ENCODE results near the gene VILL. TPM values are rescaled to one million over a fixed set of nuclear protein-coding genes. Genes with fewer than 3 reads are reported as not detected.

Gene VILL
- total and polyA plus RNA-seq, 2 of the 8 experiments (the other 6 are each of a cell fraction or from before 2014, with no cell fraction given): 4.1 to 4.2 TPM

GRCh38 chr3:37985637-37986320 is 4.8 kb upstream of the VILL start:
- no peak overlapping the region for H2BK120ac ChIP-seq (replicated peaks; ENCODE audit: low read depth, low read length)
- no peak for FAIRE-seq
- WGBS, 2 experiments (ENCODE audit: extremely low coverage in 1 of 2, insufficient coverage in 1 of 2, insufficient read length in 1 of 2, insufficient replicate concordance in 2 of 2, low coverage in 1 of 2, low lambda C conversion rate in 2 of 2, missing lambda C conversion rate in 1 of 2): 84% methylated on average over 8 of the region's 8 CpGs; no CpG with 5 or more reads in 1 of the 2 experiments

More at GRCh38 chr3:37985637-37986320, 4.8 kb upstream of the VILL start:
- no peak for DNase-seq (ENCODE audit: low read depth in 1 of 2, low spot score in 2 of 2)
- H2BK20ac ChIP-seq (ENCODE audit: low read length): no peak overlapping the region
- H4K8ac ChIP-seq (ENCODE audit: extremely low read depth, insufficient read depth, low read length): no peak overlapping the region
- H3K79me1 ChIP-seq (ENCODE audit: low read depth, low read length): no peaks in the 10 kb centered on the region
- H2BK15ac ChIP-seq (ENCODE audit: low read length): no peak overlapping the region
- H3K4ac ChIP-seq (replicated peaks; ENCODE audit: insufficient read length, low read depth, low read length): no peak overlapping the region
- no peak overlapping the region; the same call in 1 of the 2 replicates for H2BK12ac ChIP-seq (ENCODE audit: low read depth, low read length)
- TF ChIP-seq RAD21 (IDR thresholded peaks at IDR 0.05 in 1 of 2, conservative IDR thresholded peaks at IDR 0.05 in 1 of 2; ENCODE audit: low read depth in 2 of 2, low read length in 2 of 2): peak; percentile 11 to 34; a peak in 2 of 4 replicates
- TF ChIP-seq MAFK (IDR thresholded peaks at IDR 0.05; ENCODE audit: low read depth, low read length): no peak
- TF ChIP-seq CEBPB (IDR thresholded peaks at IDR 0.05; ENCODE audit: low read depth, low read length): no peak
- TF ChIP-seq SUZ12 (IDR thresholded peaks at IDR 0.05; ENCODE audit: low read length): no peak
- peak in 2 of 3 experiments; percentile 42 to 45; a peak in 2 of 4 replicates for TF ChIP-seq CTCF (IDR thresholded peaks at IDR 0.05; ENCODE audit: control extremely low read depth in 1 of 3, insufficient read depth in 1 of 3, low read depth in 1 of 3, low read length in 3 of 3)
- TF ChIP-seq YY1 (IDR thresholded peaks at IDR 0.05; ENCODE audit: low read depth, low read length): peak; percentile 25; the same call in 1 of the 2 replicates
- no peaks in the 10 kb centered on the region for H4K20me1 ChIP-seq (replicated peaks in 1 of 2; ENCODE audit: control insufficient read depth in 1 of 2, insufficient read depth in 2 of 2, low read length in 2 of 2)
- no peaks in the 10 kb centered on the region for H3K9me3 ChIP-seq (ENCODE audit: insufficient read depth in 2 of 2, low read depth in 1 of 2, low read length in 1 of 2)
- H3K79me2 ChIP-seq (ENCODE audit: control insufficient read depth in 1 of 2, insufficient read depth in 2 of 2, low read length in 2 of 2): no peaks in the 10 kb centered on the region
- H3K4me1 ChIP-seq (replicated peaks in 1 of 4; ENCODE audit: control insufficient read depth in 3 of 4, insufficient read depth in 4 of 4, low read length in 3 of 4): peaks cover 0 to 5% (median 4%) of the 10 kb centered on the region in 4 experiments; a peak in 5 of 7 replicates
- no peak overlapping the region for H3K14ac ChIP-seq (ENCODE audit: insufficient read length)
- H2AK5ac ChIP-seq (ENCODE audit: low read depth, low read length): no peak overlapping the region
- H3K27me3 ChIP-seq (replicated peaks in 1 of 4; ENCODE audit: control insufficient read depth in 3 of 4, extremely low read depth in 1 of 4, insufficient read depth in 3 of 4, low read length in 3 of 4): 0 out of 7 replicates have a peak, but pooled peaks cover 0 to 2% (median 0%) of the 10 kb centered on the region in 4 experiments
- no peak overlapping the region for H2AFZ ChIP-seq (ENCODE audit: low read length)
- no peak overlapping the region for H4K91ac ChIP-seq (replicated peaks; ENCODE audit: insufficient read length, low read length)
- H3K23me2 ChIP-seq (ENCODE audit: low read depth, low read length): no peaks in the 10 kb centered on the region; the same call in 1 of the 2 replicates
- no peaks in the 10 kb centered on the region for H3K36me3 ChIP-seq (ENCODE audit: control insufficient read depth in 2 of 4, insufficient read depth in 4 of 4, low read length in 3 of 4)
- no peak overlapping the region for H2BK5ac ChIP-seq (ENCODE audit: low read depth, low read length)
- no peak overlapping the region for H4K5ac ChIP-seq (ENCODE audit: insufficient read length, low read depth, low read length)
- H3K23ac ChIP-seq (ENCODE audit: insufficient read length): no peak overlapping the region
- no peak overlapping the region for H3K56ac ChIP-seq (replicated peaks; ENCODE audit: insufficient read length, low read depth, low read length)
- H3K18ac ChIP-seq (ENCODE audit: extremely low read depth, low read length): no peak overlapping the region
- POLR2A ChIA-PET (ENCODE audit: partially characterized antibody): interaction anchor here (1.6 to 1.8 kb wide), 2 partner anchors 8 to 11 kb away, joined by 4 to 5 read pairs; no protein-coding TSS in a partner anchor
- H3K27ac ChIP-seq (ENCODE audit: low read depth, low read length): no peak overlapping the region
- CTCF ChIA-PET (ENCODE audit: partially characterized antibody): interaction anchor here (0.6 to 9.0 kb wide), 16 partner anchors 10 to 820 kb away, joined by 3 to 134 read pairs (median 4); no protein-coding TSS in a partner anchor
- no peak overlapping the region for H3K4me3 ChIP-seq (ENCODE audit: extremely low read depth in 1 of 4, insufficient read depth in 2 of 4, low read depth in 3 of 4, low read length in 4 of 4)
- H3K9ac ChIP-seq (replicated peaks in 1 of 4; ENCODE audit: extremely low read depth in 1 of 4, low read depth in 3 of 4, low read length in 3 of 4): no peak overlapping the region
- H3K4me2 ChIP-seq (ENCODE audit: insufficient read depth in 1 of 2, low read depth in 2 of 2, low read length in 2 of 2): no peak overlapping the region
